ENCODE results near the gene CCDC146. TPM values are rescaled to one million over a fixed set of nuclear protein-coding genes. Genes with fewer than 3 reads are reported as not detected.

CCDC146 gene
- total RNA-seq, 6 donors from 2014 or later = 3.6 to 62.4 (median 18.7) TPM

GRCh38 chr7:77185866-77186265 is 63.5 kb downstream of the CCDC146 start:
- TF ChIP-seq POLR2AphosphoS5 (IDR thresholded peaks at IDR 0.05) (no peak), POLR2A (IDR thresholded peaks at IDR 0.05) (no peak), CTCF (IDR thresholded peaks at IDR 0.05) (no peak), EP300 (IDR thresholded peaks at IDR 0.05) (no peak)
- Histone ChIP-seq H3K27ac (no peak overlapping the region), H3K9me3 (no peaks in the 10 kb centered on the region), H3K36me3 (no peaks in the 10 kb centered on the region), H3K4me1 (no peaks in the 10 kb centered on the region), H3K4me3 (no peak overlapping the region), H3K27me3 (no peaks in the 10 kb centered on the region)
- WGBS, 2 donors = 74 to 75% methylated on average over 2 of the region's 2 CpGs
- DNase-seq = no peak
- no peak for ATAC-seq (ENCODE audit: low FRiP score in 2 of 2)

GRCh38 chr7:77188731-77189437 is 66.5 kb downstream of the CCDC146 start:
- H3K27me3 ChIP-seq = no peaks in the 10 kb centered on the region
- TF ChIP-seq CTCF (IDR thresholded peaks at IDR 0.05) (no peak), POLR2AphosphoS5 (IDR thresholded peaks at IDR 0.05) (no peak), POLR2A (IDR thresholded peaks at IDR 0.05) (no peak), EP300 (IDR thresholded peaks at IDR 0.05) (no peak)
- H3K36me3 ChIP-seq = no peaks in the 10 kb centered on the region
- peaks cover 0 to 6% (median 2%) of the 10 kb centered on the region in 4 donors for H3K4me1 ChIP-seq
- no peaks in the 10 kb centered on the region for H3K9me3 ChIP-seq
- 70 to 81% methylated on average over 4 of the region's 4 CpGs for WGBS, 2 donors
- no peak overlapping the region for H3K4me3 ChIP-seq
- H3K27ac ChIP-seq = no peak overlapping the region
- ATAC-seq (ENCODE audit: low FRiP score in 2 of 2) (peak in 1 of 2 donors; percentile 63), DNase-seq (peak in 1 of 2 donors; percentile 47)

GRCh38 chr7:77197141-77197540 is 74.7 kb downstream of the CCDC146 start:
- no peaks in the 10 kb centered on the region for H3K9me3 ChIP-seq
- no peak overlapping the region for H3K27ac ChIP-seq
- TF ChIP-seq CTCF (IDR thresholded peaks at IDR 0.05) (no peak), POLR2A (IDR thresholded peaks at IDR 0.05) (no peak), POLR2AphosphoS5 (IDR thresholded peaks at IDR 0.05) (no peak), EP300 (IDR thresholded peaks at IDR 0.05) (no peak)
- H3K27me3 ChIP-seq = no peaks in the 10 kb centered on the region
- 88 to 90% methylated on average over 4 of the region's 4 CpGs for WGBS, 2 donors
- no peak for DNase-seq
- no peaks in the 10 kb centered on the region for H3K36me3 ChIP-seq
- ATAC-seq (ENCODE audit: low FRiP score in 2 of 2) = no peak
- peak overlapping the region in 2 of 4 donors; percentile 13 to 48 for H3K4me3 ChIP-seq
- H3K4me1 ChIP-seq = peaks cover 0 to 8% (median 5%) of the 10 kb centered on the region in 4 donors

GRCh38 chr7:77199013-77199966 is 76.9 kb downstream of the CCDC146 start, which contains the start of gene FGL2:
Gene FGL2, minus strand, starts transcription at chr7:77199819. Its CDS starts 26 bp downstream, at chr7:77199793.
- DNase-seq = peak in 1 of 2 donors; percentile 70
- Histone ChIP-seq H3K27ac (peak within 1 kb of the TSS in 3 of 4 donors; percentile 39 to 82 (median 60)), H3K4me1 (peaks cover 0 to 8% (median 0%) of the 10 kb centered on the region in 4 donors), H3K9me3 (no peaks in the 10 kb centered on the region), H3K36me3 (no peaks in the 10 kb centered on the region), H3K27me3 (no peaks in the 10 kb centered on the region), H3K4me3 (peak within 1 kb of the TSS in 3 of 4 donors; percentile 21 to 48 (median 44))
- no peak for TF ChIP-seq EP300 (IDR thresholded peaks at IDR 0.05)
- TF ChIP-seq CTCF (IDR thresholded peaks at IDR 0.05) = no peak
- TF ChIP-seq POLR2A (IDR thresholded peaks at IDR 0.05) = peak in 1 of 4 donors; percentile 61
- TF ChIP-seq POLR2AphosphoS5 (IDR thresholded peaks at IDR 0.05) = peak; percentile 41 to 74
- 15 to 18% methylated on average over 15 of the region's 15 CpGs for WGBS, 2 donors
- peak; percentile 75 to 93 for ATAC-seq (ENCODE audit: low FRiP score in 2 of 2)

Measured in upper lobe of left lung (tissue), 6 donors.